ENCODE results near the gene TP53TG5.

GRCh38 chr20:45330476-45330875 is 47.6 kb downstream of the TP53TG5 start:
- TF ChIP-seq POLR2A (IDR thresholded peaks at IDR 0.05; ENCODE audit: low read depth): no peak
- TF ChIP-seq, protein P1, sequence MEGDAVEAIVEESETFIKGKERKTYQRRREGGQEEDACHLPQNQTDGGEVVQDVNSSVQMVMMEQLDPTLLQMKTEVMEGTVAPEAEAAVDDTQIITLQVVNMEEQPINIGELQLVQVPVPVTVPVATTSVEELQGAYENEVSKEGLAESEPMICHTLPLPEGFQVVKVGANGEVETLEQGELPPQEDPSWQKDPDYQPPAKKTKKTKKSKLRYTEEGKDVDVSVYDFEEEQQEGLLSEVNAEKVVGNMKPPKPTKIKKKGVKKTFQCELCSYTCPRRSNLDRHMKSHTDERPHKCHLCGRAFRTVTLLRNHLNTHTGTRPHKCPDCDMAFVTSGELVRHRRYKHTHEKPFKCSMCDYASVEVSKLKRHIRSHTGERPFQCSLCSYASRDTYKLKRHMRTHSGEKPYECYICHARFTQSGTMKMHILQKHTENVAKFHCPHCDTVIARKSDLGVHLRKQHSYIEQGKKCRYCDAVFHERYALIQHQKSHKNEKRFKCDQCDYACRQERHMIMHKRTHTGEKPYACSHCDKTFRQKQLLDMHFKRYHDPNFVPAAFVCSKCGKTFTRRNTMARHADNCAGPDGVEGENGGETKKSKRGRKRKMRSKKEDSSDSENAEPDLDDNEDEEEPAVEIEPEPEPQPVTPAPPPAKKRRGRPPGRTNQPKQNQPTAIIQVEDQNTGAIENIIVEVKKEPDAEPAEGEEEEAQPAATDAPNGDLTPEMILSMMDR (IDR thresholded peaks at IDR 0.05): no peak
